ENCODE measurements around the gene PQBP1.

GRCh38 chrX:48899078-48899410 lies 1.3 kb downstream of the PQBP1 start:
- TF ChIP-seq CTCF (IDR thresholded peaks at IDR 0.05) (no peak), EZH2 (IDR thresholded peaks at IDR 0.05; ENCODE audit: borderline replicate concordance, insufficient read depth, low read depth, low read length, poor library complexity, severe bottlenecking) (no peak)
